Skeletal muscle satellite cell (primary cell): Measurements from ENCODE around the gene MRPS34.

ENCODE experiments used
- H3K27me3 ChIP-seq: 2 replicates; pipeline ENCODE4 v1.7.0; 2013; ENCODE audit warnings: low read length; ENCODE audit not compliant: control insufficient read depth, insufficient read depth
- H3K36me3 ChIP-seq: 2 replicates; pipeline ENCODE4 v1.7.0; 2013; ENCODE audit warnings: mild to moderate bottlenecking, control low read depth, low read length; ENCODE audit not compliant: insufficient read depth
- H3K4me1 ChIP-seq: 2 replicates; pipeline ENCODE4 v1.7.0; 2013; ENCODE audit warnings: low read length; ENCODE audit not compliant: control insufficient read depth, insufficient read depth
- H3K4me2 ChIP-seq: 2 replicates; pipeline ENCODE4 v1.7.0; 2013; ENCODE audit warnings: mild to moderate bottlenecking, low read length
- H3K4me3 ChIP-seq: 2 replicates; pipeline ENCODE4 v1.7.0; 2013; ENCODE audit warnings: low read length
- H3K9ac ChIP-seq: 2 replicates; pipeline ENCODE4 v1.7.0; 2013; ENCODE audit warnings: mild to moderate bottlenecking, low read depth, low read length, moderate library complexity
- H3K9me3 ChIP-seq: replicated peaks from 2 replicates; pipeline ENCODE4 v1.7.0; 2013; ENCODE audit warnings: mild to moderate bottlenecking, control low read depth, low read length
- small RNA-seq: library from RNA; depleted of rRNA; stranded (forward); fragments of <200 nt; gene quantifications from one replicate; pipeline ENCODE3, GENCODE V24; 2012

MRPS34 gene

DNA sequence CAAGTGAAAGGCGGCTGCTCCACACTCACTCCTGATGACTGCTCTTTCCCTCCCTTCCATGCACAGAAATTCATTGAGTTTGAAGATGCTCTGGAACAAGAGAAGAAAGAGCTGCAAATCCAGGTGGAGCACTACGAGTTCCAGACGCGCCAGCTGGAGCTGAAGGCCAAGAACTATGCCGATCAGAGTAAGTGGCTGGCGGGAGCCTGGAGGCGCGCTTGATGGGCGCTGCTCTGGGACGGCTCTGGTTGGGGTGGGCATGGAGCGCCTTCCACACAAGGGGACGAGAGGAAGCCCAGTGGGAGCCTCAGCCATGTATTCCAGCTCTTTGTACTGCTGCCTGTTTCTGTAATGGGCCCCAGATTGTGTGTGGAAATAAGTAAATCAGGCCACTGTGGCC lies 48.4 kb downstream of the MRPS34 start:
- Histone ChIP-seq H3K9me3 (no peaks in the 10 kb centered on the region), H3K36me3 (peaks cover 32% of the 10 kb centered on the region), H3K4me2 (no peak overlapping the region), H3K27me3 (no peaks in the 10 kb centered on the region), H3K9ac (no peak overlapping the region), H3K4me3 (no peak overlapping the region), H3K4me1 (peaks cover 20% of the 10 kb centered on the region)

DNA sequence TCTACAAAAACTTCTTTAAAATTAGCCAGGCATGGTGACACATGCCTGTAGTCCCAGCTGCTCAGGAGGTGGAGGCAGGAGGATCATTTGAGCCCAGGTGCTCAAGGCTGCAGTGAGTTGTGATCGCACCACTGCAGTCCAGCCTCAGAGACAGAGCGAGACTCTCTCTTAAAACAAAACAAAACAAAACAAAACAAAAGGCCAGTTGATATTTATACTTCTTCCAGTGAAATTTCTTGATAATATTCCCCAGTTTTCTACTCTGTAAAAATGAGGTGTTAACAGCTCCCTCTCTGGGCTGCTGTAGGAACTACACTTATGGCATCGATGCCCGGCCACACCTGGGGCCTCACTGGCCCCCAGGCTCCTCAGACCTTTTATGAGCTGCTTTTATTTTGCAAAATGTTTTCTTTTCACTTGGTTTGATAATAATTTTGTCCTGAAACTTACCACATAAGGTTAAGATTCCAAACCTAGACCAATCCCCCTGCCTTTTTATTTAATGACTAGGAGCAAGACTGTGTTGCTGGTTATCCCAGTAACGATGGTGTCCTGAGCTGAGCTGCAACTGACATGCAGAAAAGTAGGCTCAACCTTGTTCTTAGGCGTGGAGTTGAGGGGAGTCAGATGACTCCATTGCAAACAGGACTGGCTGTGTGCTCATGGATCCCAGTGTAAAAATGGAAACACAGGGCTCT lies 49.3 kb downstream of the MRPS34 start:
- H3K4me2 ChIP-seq: no peak overlapping the region
- H3K36me3 ChIP-seq: peaks cover 24% of the 10 kb centered on the region
- peaks cover 20% of the 10 kb centered on the region for H3K4me1 ChIP-seq
- H3K4me3 ChIP-seq: no peak overlapping the region
- H3K9me3 ChIP-seq: no peaks in the 10 kb centered on the region
- no peak overlapping the region for H3K9ac ChIP-seq
- no peaks in the 10 kb centered on the region for H3K27me3 ChIP-seq

Small RNA genes lying within 50 kb of the gene (small RNA-seq; reads per million reads assigned to genes)
- gene MIR3177: 0.28 reads per million
